HG03558 (cell line): ENCODE results near the gene LGI2.
"Not testable (repeated sequence)": the region's sequence is repeated elsewhere in the genome, so short reads cannot be mapped to it uniquely, and the experiment has no call there.

Experiments
- ATAC-seq: cut with Tn5 transposase; IDR thresholded peaks from one replicate; pipeline ENCODE4 v1.9.1; 2021; ENCODE audit warnings: moderate number of reproducible peaks; ENCODE audit not compliant: unreplicated experiment; ENCODE audit errors: extremely low read depth

LGI2 gene

GRCh38 chr4:25030277-25031076 lies at the start of gene LGI2:
LGI2 (minus strand) TSS chr4:25030946; CDS start chr4:25030693, 253 bp downstream.
- ATAC-seq, result no peak

GRCh38 chr4:25078523-25078922 lies 47.8 kb upstream of the LGI2 start:
- no peak for ATAC-seq

GRCh38 chr4:25076625-25077398 lies 46.1 kb upstream of the LGI2 start:
- no peak for ATAC-seq

GRCh38 chr4:25075851-25076250 lies 45.1 kb upstream of the LGI2 start:
- ATAC-seq, result no peak

GRCh38 chr4:25075129-25075528 lies 44.4 kb upstream of the LGI2 start:
- no peak for ATAC-seq

- no peak for ATAC-seq
These were observed 39.8 kb upstream of the LGI2 start for GRCh38 chr4:25070545-25070944.

- no peak for ATAC-seq
These were observed 38.3 kb upstream of the LGI2 start for GRCh38 chr4:25069014-25069413.

GRCh38 chr4:25068386-25068785 lies 37.6 kb upstream of the LGI2 start:
- ATAC-seq, result no peak

GRCh38 chr4:25065932-25066590 lies 35.3 kb upstream of the LGI2 start:
- ATAC-seq, result no peak

- no peak for ATAC-seq
These were observed 34.7 kb upstream of the LGI2 start for GRCh38 chr4:25065431-25065858.

GRCh38 chr4:25064447-25064846 lies 33.7 kb upstream of the LGI2 start:
- ATAC-seq, result not testable (repeated sequence)

- ATAC-seq, result no peak
These were observed 32.4 kb upstream of the LGI2 start for GRCh38 chr4:25063116-25063515.

GRCh38 chr4:25062098-25062497 lies 31.4 kb upstream of the LGI2 start:
- no peak for ATAC-seq

- ATAC-seq, result no peak
These were observed 30.9 kb upstream of the LGI2 start for GRCh38 chr4:25061602-25062001.

GRCh38 chr4:25060963-25061340 lies 30.2 kb upstream of the LGI2 start:
- no peak for ATAC-seq

GRCh38 chr4:25060241-25060962 lies 29.7 kb upstream of the LGI2 start:
- no peak for ATAC-seq

- no peak for ATAC-seq
These were observed 29.0 kb upstream of the LGI2 start for GRCh38 chr4:25059791-25060190.

- no peak for ATAC-seq
These were observed 28.1 kb upstream of the LGI2 start for GRCh38 chr4:25058796-25059195.

- ATAC-seq, result no peak
These were observed 26.6 kb upstream of the LGI2 start for GRCh38 chr4:25057299-25057698.

GRCh38 chr4:25052037-25052436 lies 21.3 kb upstream of the LGI2 start:
- ATAC-seq, result not testable (repeated sequence)
